ENCODE results near the gene BNC1.

BNC1 gene

GRCh38 chr15:83320404-83320803, 35.9 kb upstream of the BNC1 start:
- Histone ChIP-seq H2AK5ac (ENCODE audit: low read length, severe bottlenecking) (peak overlapping the region; percentile 74), H2BK12ac (ENCODE audit: low read length in 2 of 2) (no peak overlapping the region), H3K27me3 (ENCODE audit: control insufficient read depth in 1 of 2, insufficient read depth in 1 of 2, low read length in 2 of 2) (no peaks in the 10 kb centered on the region), H3K79me1 (replicated peaks; ENCODE audit: low read length, poor library complexity, severe bottlenecking) (no peaks in the 10 kb centered on the region), H2BK15ac (ENCODE audit: low read depth, poor library complexity, severe bottlenecking) (no peak overlapping the region), H3K23ac (ENCODE audit: low read length in 2 of 2) (no peak overlapping the region), H4K91ac (ENCODE audit: low read length) (peak overlapping the region; percentile 34), H2BK120ac (ENCODE audit: low read depth, low read length) (no peak overlapping the region), H2BK5ac (ENCODE audit: low read depth, low read length, poor library complexity, severe bottlenecking) (no peak overlapping the region), H2AFZ (ENCODE audit: low read depth, low read length) (no peak overlapping the region), H3K36me3 (ENCODE audit: control insufficient read depth in 1 of 2, insufficient read depth in 2 of 2, low read depth in 1 of 2, low read length in 2 of 2) (no peaks in the 10 kb centered on the region), H3K4ac (ENCODE audit: low read depth in 1 of 2, low read length in 2 of 2) (no peak overlapping the region), H3K27ac (ENCODE audit: low read length, poor library complexity, severe bottlenecking) (peak overlapping the region; percentile 91), H3K18ac (ENCODE audit: low read depth in 1 of 2, low read length in 2 of 2) (no peak overlapping the region), H4K8ac (ENCODE audit: low read length) (no peak overlapping the region), H3K4me1 (ENCODE audit: control insufficient read depth, insufficient read depth, low read depth, low read length) (peaks cover 29% of the 10 kb centered on the region), H3K14ac (ENCODE audit: low read length in 2 of 2) (no peak overlapping the region), H3K9me3 (ENCODE audit: control insufficient read depth, low read length) (no peaks in the 10 kb centered on the region), H3K9ac (ENCODE audit: low read length) (no peak overlapping the region), H3K4me3 (ENCODE audit: insufficient read depth in 1 of 2, low read depth in 1 of 2, low read length in 2 of 2) (no peak overlapping the region), H3K4me2 (ENCODE audit: low read length, poor library complexity, severe bottlenecking) (no peak overlapping the region)
- WGBS = 47% methylated on average over 4 of the region's 4 CpGs
- peak; percentile 81 for DNase-seq

- Histone ChIP-seq H2BK15ac (ENCODE audit: low read depth, poor library complexity, severe bottlenecking) (no peak overlapping the region), H2AK5ac (ENCODE audit: low read length, severe bottlenecking) (peak overlapping the region; percentile 12), H3K4me3 (ENCODE audit: insufficient read depth in 1 of 2, low read depth in 1 of 2, low read length in 2 of 2) (no peak overlapping the region), H3K27ac (ENCODE audit: low read length, poor library complexity, severe bottlenecking) (peak overlapping the region; percentile 91), H3K4me2 (ENCODE audit: low read length, poor library complexity, severe bottlenecking) (no peak overlapping the region), H4K8ac (ENCODE audit: low read length) (no peak overlapping the region), H3K4ac (ENCODE audit: low read depth in 1 of 2, low read length in 2 of 2) (no peak overlapping the region), H2BK5ac (ENCODE audit: low read depth, low read length, poor library complexity, severe bottlenecking) (no peak overlapping the region), H2BK120ac (ENCODE audit: low read depth, low read length) (no peak overlapping the region), H4K91ac (ENCODE audit: low read length) (no peak overlapping the region), H3K9ac (ENCODE audit: low read length) (no peak overlapping the region), H2AFZ (ENCODE audit: low read depth, low read length) (no peak overlapping the region), H3K23ac (ENCODE audit: low read length in 2 of 2) (no peak overlapping the region), H3K36me3 (ENCODE audit: control insufficient read depth in 1 of 2, insufficient read depth in 2 of 2, low read depth in 1 of 2, low read length in 2 of 2) (no peaks in the 10 kb centered on the region), H2BK12ac (ENCODE audit: low read length in 2 of 2) (no peak overlapping the region), H3K9me3 (ENCODE audit: control insufficient read depth, low read length) (no peaks in the 10 kb centered on the region), H3K14ac (ENCODE audit: low read length in 2 of 2) (no peak overlapping the region), H3K4me1 (ENCODE audit: control insufficient read depth, insufficient read depth, low read depth, low read length) (peaks cover 27% of the 10 kb centered on the region), H3K18ac (ENCODE audit: low read depth in 1 of 2, low read length in 2 of 2) (no peak overlapping the region), H3K79me1 (replicated peaks; ENCODE audit: low read length, poor library complexity, severe bottlenecking) (no peaks in the 10 kb centered on the region), H3K27me3 (ENCODE audit: control insufficient read depth in 1 of 2, insufficient read depth in 1 of 2, low read length in 2 of 2) (no peaks in the 10 kb centered on the region)
- 79% methylated on average over 3 of the region's 3 CpGs for WGBS
- DNase-seq = no peak
These were observed 35.3 kb upstream of the BNC1 start for GRCh38 chr15:83319771-83320170.

- H3K4me3 ChIP-seq (ENCODE audit: insufficient read depth in 1 of 2, low read depth in 1 of 2, low read length in 2 of 2) = no peak overlapping the region
- no peak overlapping the region for H2BK15ac ChIP-seq (ENCODE audit: low read depth, poor library complexity, severe bottlenecking)
- no peak overlapping the region for H3K4me2 ChIP-seq (ENCODE audit: low read length, poor library complexity, severe bottlenecking)
- no peak overlapping the region for H4K8ac ChIP-seq (ENCODE audit: low read length)
- H2BK12ac ChIP-seq (ENCODE audit: low read length in 2 of 2) = no peak overlapping the region
- H3K27me3 ChIP-seq (ENCODE audit: control insufficient read depth in 1 of 2, insufficient read depth in 1 of 2, low read length in 2 of 2) = no peaks in the 10 kb centered on the region
- no peaks in the 10 kb centered on the region for H3K79me1 ChIP-seq (replicated peaks; ENCODE audit: low read length, poor library complexity, severe bottlenecking)
- no peak overlapping the region for H3K14ac ChIP-seq (ENCODE audit: low read length in 2 of 2)
- H3K23ac ChIP-seq (ENCODE audit: low read length in 2 of 2) = no peak overlapping the region
- no peak for DNase-seq
- no peak overlapping the region for H2BK5ac ChIP-seq (ENCODE audit: low read depth, low read length, poor library complexity, severe bottlenecking)
- no peak overlapping the region for H2AFZ ChIP-seq (ENCODE audit: low read depth, low read length)
- H3K9ac ChIP-seq (ENCODE audit: low read length) = no peak overlapping the region
- peaks cover 23% of the 10 kb centered on the region for H3K4me1 ChIP-seq (ENCODE audit: control insufficient read depth, insufficient read depth, low read depth, low read length)
- no peak overlapping the region for H2BK120ac ChIP-seq (ENCODE audit: low read depth, low read length)
- no peaks in the 10 kb centered on the region for H3K9me3 ChIP-seq (ENCODE audit: control insufficient read depth, low read length)
- no peak overlapping the region for H3K27ac ChIP-seq (ENCODE audit: low read length, poor library complexity, severe bottlenecking)
- no peaks in the 10 kb centered on the region for H3K36me3 ChIP-seq (ENCODE audit: control insufficient read depth in 1 of 2, insufficient read depth in 2 of 2, low read depth in 1 of 2, low read length in 2 of 2)
- H3K18ac ChIP-seq (ENCODE audit: low read depth in 1 of 2, low read length in 2 of 2) = no peak overlapping the region
- H2AK5ac ChIP-seq (ENCODE audit: low read length, severe bottlenecking) = peak overlapping the region; percentile 85
- H3K4ac ChIP-seq (ENCODE audit: low read depth in 1 of 2, low read length in 2 of 2) = no peak overlapping the region
- WGBS = no CpG with 5 or more reads among the region's 3 CpGs
- no peak overlapping the region for H4K91ac ChIP-seq (ENCODE audit: low read length)
These were observed 34.5 kb upstream of the BNC1 start for GRCh38 chr15:83318861-83319415.

GRCh38 chr15:83318036-83318435, 33.6 kb upstream of the BNC1 start:
- H3K27ac ChIP-seq (ENCODE audit: low read length, poor library complexity, severe bottlenecking) = no peak overlapping the region
- no peak overlapping the region for H3K23ac ChIP-seq (ENCODE audit: low read length in 2 of 2)
- H2AK5ac ChIP-seq (ENCODE audit: low read length, severe bottlenecking) = peak overlapping the region; percentile 64
- no peak overlapping the region for H4K91ac ChIP-seq (ENCODE audit: low read length)
- H2BK15ac ChIP-seq (ENCODE audit: low read depth, poor library complexity, severe bottlenecking) = no peak overlapping the region
- no peak overlapping the region for H2BK5ac ChIP-seq (ENCODE audit: low read depth, low read length, poor library complexity, severe bottlenecking)
- H3K18ac ChIP-seq (ENCODE audit: low read depth in 1 of 2, low read length in 2 of 2) = no peak overlapping the region
- no peaks in the 10 kb centered on the region for H3K36me3 ChIP-seq (ENCODE audit: control insufficient read depth in 1 of 2, insufficient read depth in 2 of 2, low read depth in 1 of 2, low read length in 2 of 2)
- H2AFZ ChIP-seq (ENCODE audit: low read depth, low read length) = no peak overlapping the region
- H3K79me1 ChIP-seq (replicated peaks; ENCODE audit: low read length, poor library complexity, severe bottlenecking) = no peaks in the 10 kb centered on the region
- H4K8ac ChIP-seq (ENCODE audit: low read length) = no peak overlapping the region
- peaks cover 16% of the 10 kb centered on the region for H3K4me1 ChIP-seq (ENCODE audit: control insufficient read depth, insufficient read depth, low read depth, low read length)
- no peak overlapping the region for H3K4ac ChIP-seq (ENCODE audit: low read depth in 1 of 2, low read length in 2 of 2)
- H3K27me3 ChIP-seq (ENCODE audit: control insufficient read depth in 1 of 2, insufficient read depth in 1 of 2, low read length in 2 of 2) = no peaks in the 10 kb centered on the region
- H3K14ac ChIP-seq (ENCODE audit: low read length in 2 of 2) = no peak overlapping the region
- H2BK120ac ChIP-seq (ENCODE audit: low read depth, low read length) = no peak overlapping the region
- H3K9me3 ChIP-seq (ENCODE audit: control insufficient read depth, low read length) = no peaks in the 10 kb centered on the region
- H2BK12ac ChIP-seq (ENCODE audit: low read length in 2 of 2) = no peak overlapping the region
- H3K4me3 ChIP-seq (ENCODE audit: insufficient read depth in 1 of 2, low read depth in 1 of 2, low read length in 2 of 2) = no peak overlapping the region
- no peak for DNase-seq
- H3K4me2 ChIP-seq (ENCODE audit: low read length, poor library complexity, severe bottlenecking) = no peak overlapping the region
- H3K9ac ChIP-seq (ENCODE audit: low read length) = no peak overlapping the region

Data from mesenchymal stem cell (in vitro differentiated cells and primary cell).